Vagina (tissue), 2 donors: ENCODE measurements around the gene UBA6.

Experiments used
- CTCF ChIP-seq, 3 experiments: fragments of 450-650 bp in 2 of 3; fragments of 200-600 bp in 1 of 3; sonication (generic) in 1 of 3; IDR thresholded peaks; one replicate each; pipeline ENCODE4 v1.5.1; 2017 to 2019; ENCODE audit warnings: antibody characterized with exemption in 3 of 3, mild to moderate bottlenecking in 2 of 3, moderate library complexity in 2 of 3
- POLR2A ChIP-seq, 2 donors: fragments of 450-650 bp; IDR thresholded peaks; one replicate each; pipeline ENCODE4 v1.6.1; 2017; ENCODE audit warnings: antibody characterized with exemption in 2 of 2, mild to moderate bottlenecking in 2 of 2, moderate library complexity in 2 of 2
- POLR2AphosphoS5 ChIP-seq, 2 donors: sonication (generic); formaldehyde crosslinking; IDR thresholded peaks; one replicate each; pipeline ENCODE4 v1.9.0; 2017; ENCODE audit warnings: antibody characterized with exemption in 2 of 2, mild to moderate bottlenecking in 2 of 2, low read depth in 1 of 2; ENCODE audit not compliant: insufficient read depth in 1 of 2

- TF ChIP-seq POLR2A (IDR thresholded peaks at IDR 0.05) (no peak), POLR2AphosphoS5 (IDR thresholded peaks at IDR 0.05; ENCODE audit: insufficient read depth in 1 of 2, low read depth in 1 of 2) (no peak), CTCF (IDR thresholded peaks at IDR 0.05) (no peak)
Observed at GRCh38 chr4:67750691-67751090, 49.7 kb upstream of the UBA6 start.
